ENCODE data around the gene UTP20.

Gene UTP20

DNA sequence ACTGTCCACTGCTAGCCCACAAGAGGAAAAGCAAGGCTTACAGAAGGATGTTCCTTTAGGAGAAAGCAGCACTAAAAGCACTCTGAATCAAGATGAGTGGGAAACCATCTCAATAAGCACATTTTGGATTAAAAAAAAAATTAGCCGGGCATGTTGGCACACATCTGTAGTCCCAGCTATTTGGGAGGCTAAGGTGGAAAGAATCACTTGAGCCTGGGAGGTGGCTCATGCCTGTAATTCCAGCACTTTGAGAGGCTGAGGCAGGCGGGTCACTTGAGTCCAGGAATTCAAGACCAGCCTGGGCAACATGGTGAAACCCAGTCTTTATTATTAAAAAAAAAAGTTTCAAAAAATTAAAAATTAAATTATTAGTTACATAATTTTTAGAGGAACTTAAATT, 144.7 kb downstream of the UTP20 start:
- in situ Hi-C loops (cut with MboI; ENCODE audit: low sequenced_read_pairs): no loop called here

DNA sequence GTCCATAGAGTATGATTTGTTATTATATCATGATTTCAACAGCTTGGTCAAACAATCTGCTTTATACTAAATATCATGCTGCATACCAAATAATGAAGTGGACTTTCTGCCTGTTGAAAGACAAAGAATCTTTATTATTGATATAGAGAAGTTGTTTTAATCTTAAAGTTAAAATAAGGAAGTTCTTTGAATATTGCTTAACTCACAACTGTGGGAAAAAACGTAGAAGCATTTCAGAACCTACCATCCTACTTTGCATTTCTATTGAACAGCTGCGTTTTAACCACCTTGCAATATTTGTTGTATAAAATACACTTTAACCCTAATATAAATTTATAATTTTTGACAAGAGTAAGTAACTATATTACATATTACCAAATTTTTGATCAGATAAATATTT, 150.6 kb downstream of the UTP20 start:
- in situ Hi-C loops (cut with MboI; ENCODE audit: low sequenced_read_pairs): no loop called here

DNA sequence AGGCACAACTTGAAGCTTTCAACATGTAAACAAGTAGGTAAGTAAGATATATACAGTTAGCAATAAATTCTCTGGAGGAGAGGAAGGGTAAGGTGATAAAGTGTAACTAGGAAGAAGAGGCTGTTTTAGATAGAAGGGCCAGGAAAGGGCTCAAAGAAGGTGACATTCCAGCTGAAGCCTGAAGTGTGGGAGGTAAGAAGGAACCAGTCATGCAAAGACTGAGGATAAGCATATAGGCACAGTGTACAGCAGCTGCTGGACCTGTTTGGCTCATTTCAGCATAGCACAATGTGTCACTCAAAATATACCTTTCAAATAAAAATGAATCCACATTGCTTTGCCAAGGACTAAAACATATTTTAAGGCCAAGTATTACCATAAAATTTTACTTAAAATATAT, 156.2 kb downstream of the UTP20 start:
- in situ Hi-C loops (cut with MboI; ENCODE audit: low sequenced_read_pairs): no loop called here

Measured in hTERT RPE-1 (cell line).